ENCODE data around the gene ADAR.

DNA sequence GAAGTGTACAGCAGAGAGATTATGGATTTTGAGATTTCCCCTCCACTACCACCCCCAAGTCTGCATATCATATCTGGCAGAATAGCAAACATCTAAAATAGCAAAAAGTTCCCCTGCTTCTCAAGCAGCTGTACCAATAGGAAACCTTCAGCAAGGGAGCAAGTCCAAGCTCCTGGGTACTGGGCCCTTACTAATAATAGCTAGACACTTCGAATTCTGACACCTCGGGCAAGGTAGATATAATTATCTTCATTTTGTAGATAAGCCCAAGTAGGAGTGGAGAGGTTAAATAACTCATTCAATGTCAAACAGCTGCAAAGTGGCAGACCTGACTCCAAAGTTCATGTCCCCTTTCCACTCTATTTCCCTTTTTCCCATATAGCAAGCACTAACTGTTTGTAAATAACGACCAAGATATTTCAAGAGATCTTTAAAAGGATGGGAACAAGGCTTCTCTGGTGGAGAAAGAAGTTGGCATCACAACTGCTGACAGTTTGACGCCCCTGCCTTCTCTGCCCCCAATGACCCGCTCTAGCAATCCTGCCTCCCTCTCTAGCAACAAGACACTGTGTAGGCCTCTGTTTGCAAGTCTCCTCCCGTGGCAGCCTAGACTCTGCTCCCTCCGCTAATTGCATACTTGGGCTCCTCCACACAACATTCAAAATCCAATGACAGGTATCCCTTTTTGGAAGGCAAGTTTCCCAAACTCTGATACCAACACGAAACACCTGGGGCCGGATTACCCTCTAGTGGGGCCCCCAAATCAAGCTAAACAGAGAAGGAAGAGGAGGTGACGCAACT is 18.7 kb upstream of the ADAR start:
- TF ChIP-seq, protein P1, sequence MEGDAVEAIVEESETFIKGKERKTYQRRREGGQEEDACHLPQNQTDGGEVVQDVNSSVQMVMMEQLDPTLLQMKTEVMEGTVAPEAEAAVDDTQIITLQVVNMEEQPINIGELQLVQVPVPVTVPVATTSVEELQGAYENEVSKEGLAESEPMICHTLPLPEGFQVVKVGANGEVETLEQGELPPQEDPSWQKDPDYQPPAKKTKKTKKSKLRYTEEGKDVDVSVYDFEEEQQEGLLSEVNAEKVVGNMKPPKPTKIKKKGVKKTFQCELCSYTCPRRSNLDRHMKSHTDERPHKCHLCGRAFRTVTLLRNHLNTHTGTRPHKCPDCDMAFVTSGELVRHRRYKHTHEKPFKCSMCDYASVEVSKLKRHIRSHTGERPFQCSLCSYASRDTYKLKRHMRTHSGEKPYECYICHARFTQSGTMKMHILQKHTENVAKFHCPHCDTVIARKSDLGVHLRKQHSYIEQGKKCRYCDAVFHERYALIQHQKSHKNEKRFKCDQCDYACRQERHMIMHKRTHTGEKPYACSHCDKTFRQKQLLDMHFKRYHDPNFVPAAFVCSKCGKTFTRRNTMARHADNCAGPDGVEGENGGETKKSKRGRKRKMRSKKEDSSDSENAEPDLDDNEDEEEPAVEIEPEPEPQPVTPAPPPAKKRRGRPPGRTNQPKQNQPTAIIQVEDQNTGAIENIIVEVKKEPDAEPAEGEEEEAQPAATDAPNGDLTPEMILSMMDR (optimal IDR thresholded peaks at IDR 0.05 in 1 of 3, IDR thresholded peaks at IDR 0.05 in 1 of 3, conservative IDR thresholded peaks at IDR 0.05 in 1 of 3; ENCODE audit: extremely low read depth in 1 of 3, insufficient read depth in 2 of 3, low read length in 3 of 3) = no peak
- no peak for TF ChIP-seq EZH2 (IDR thresholded peaks at IDR 0.05; ENCODE audit: low read length)
